ENCODE data around the gene RAVER2. TPM values are rescaled to one million over a fixed set of nuclear protein-coding genes. Genes with fewer than 3 reads are reported as not detected.

The RAVER2 gene
- total and polyA plus RNA-seq, 2 experiments from 2014 or later = 0.63 to 2.4 TPM

- Histone ChIP-seq H3F3A (ENCODE audit: insufficient read depth) (no peaks in the 10 kb centered on the region), H3K9ac (no peak overlapping the region), H3K79me2 (ENCODE audit: insufficient read depth) (no peaks in the 10 kb centered on the region), H3K4me2 (ENCODE audit: unreplicated experiment) (no peak overlapping the region), H3K4me3 (no peak overlapping the region), H3K9me3 (ENCODE audit: low read depth) (no peaks in the 10 kb centered on the region), H4K20me1 (ENCODE audit: insufficient read depth) (no peaks in the 10 kb centered on the region), H2AFZ (no peak overlapping the region), H3K4me1 (ENCODE audit: insufficient read depth) (no peaks in the 10 kb centered on the region), H3K27me3 (replicated peaks; ENCODE audit: insufficient read depth) (no peaks in the 10 kb centered on the region), H3K36me3 (ENCODE audit: low read depth) (no peaks in the 10 kb centered on the region), H3K9me2 (ENCODE audit: insufficient read depth) (no peaks in the 10 kb centered on the region), H3K27ac (no peak overlapping the region)
- TF ChIP-seq EZH2 (IDR thresholded peaks at IDR 0.05; ENCODE audit: insufficient read depth, poor library complexity, severe bottlenecking) (no peak), EZH2phosphoT487 (IDR thresholded peaks at IDR 0.05; ENCODE audit: insufficient read depth, low read depth) (no peak)
- 52 to 56% methylated on average over 1 of the region's 1 CpG for WGBS, 2 experiments (ENCODE audit: low coverage in 1 of 2, low lambda C conversion rate in 2 of 2, missing lambda C conversion rate in 2 of 2)
- in situ Hi-C loops (cut with MboI) = no loop called here
- no peak for DNase-seq
Measured at GRCh38 chr1:64756770-64757169, 11.9 kb downstream of the RAVER2 start.

- H3F3A ChIP-seq (ENCODE audit: insufficient read depth) = no peaks in the 10 kb centered on the region
- peak; percentile 2 for DNase-seq
- WGBS, 2 experiments (ENCODE audit: low coverage in 1 of 2, low lambda C conversion rate in 2 of 2, missing lambda C conversion rate in 2 of 2) = 7 to 16% methylated on average over 1 of the region's 1 CpG
- H2AFZ ChIP-seq = no peak overlapping the region
- no peaks in the 10 kb centered on the region for H3K9me2 ChIP-seq (ENCODE audit: insufficient read depth)
- TF ChIP-seq EZH2 (IDR thresholded peaks at IDR 0.05; ENCODE audit: insufficient read depth, poor library complexity, severe bottlenecking) = no peak
- no peak for TF ChIP-seq EZH2phosphoT487 (IDR thresholded peaks at IDR 0.05; ENCODE audit: insufficient read depth, low read depth)
- no peaks in the 10 kb centered on the region for H4K20me1 ChIP-seq (ENCODE audit: insufficient read depth)
- H3K9me3 ChIP-seq (ENCODE audit: low read depth) = no peaks in the 10 kb centered on the region
- no peaks in the 10 kb centered on the region for H3K79me2 ChIP-seq (ENCODE audit: insufficient read depth)
- H3K9ac ChIP-seq = no peak overlapping the region
- no peak overlapping the region for H3K4me3 ChIP-seq
- H3K4me1 ChIP-seq (ENCODE audit: insufficient read depth) = no peaks in the 10 kb centered on the region
- no peak overlapping the region for H3K4me2 ChIP-seq (ENCODE audit: unreplicated experiment)
- no peak overlapping the region for H3K27ac ChIP-seq
- H3K27me3 ChIP-seq (replicated peaks; ENCODE audit: insufficient read depth) = no peaks in the 10 kb centered on the region
- in situ Hi-C loops (cut with MboI) = no loop called here
- H3K36me3 ChIP-seq (ENCODE audit: low read depth) = no peaks in the 10 kb centered on the region
Measured at GRCh38 chr1:64757213-64757612, 12.3 kb downstream of the RAVER2 start.

GRCh38 chr1:64758233-64758632 lies 13.4 kb downstream of the RAVER2 start:
- DNase-seq = no peak
- no peak overlapping the region for H3K27ac ChIP-seq
- H3K36me3 ChIP-seq (ENCODE audit: low read depth) = no peaks in the 10 kb centered on the region
- in situ Hi-C loops (cut with MboI) = no loop called here
- H4K20me1 ChIP-seq (ENCODE audit: insufficient read depth) = no peaks in the 10 kb centered on the region
- no peak for TF ChIP-seq EZH2 (IDR thresholded peaks at IDR 0.05; ENCODE audit: insufficient read depth, poor library complexity, severe bottlenecking)
- H3K4me3 ChIP-seq = no peak overlapping the region
- no peak overlapping the region for H3K9ac ChIP-seq
- no peaks in the 10 kb centered on the region for H3K4me1 ChIP-seq (ENCODE audit: insufficient read depth)
- H3K9me2 ChIP-seq (ENCODE audit: insufficient read depth) = no peaks in the 10 kb centered on the region
- no peak overlapping the region for H3K4me2 ChIP-seq (ENCODE audit: unreplicated experiment)
- H3F3A ChIP-seq (ENCODE audit: insufficient read depth) = no peaks in the 10 kb centered on the region
- WGBS, 2 experiments (ENCODE audit: low coverage in 1 of 2, low lambda C conversion rate in 2 of 2, missing lambda C conversion rate in 2 of 2) = 78 to 82% methylated on average over 3 of the region's 3 CpGs
- H3K79me2 ChIP-seq (ENCODE audit: insufficient read depth) = no peaks in the 10 kb centered on the region
- no peaks in the 10 kb centered on the region for H3K9me3 ChIP-seq (ENCODE audit: low read depth)
- H2AFZ ChIP-seq = no peak overlapping the region
- H3K27me3 ChIP-seq (replicated peaks; ENCODE audit: insufficient read depth) = no peaks in the 10 kb centered on the region

- H3K9ac ChIP-seq = no peak overlapping the region
- no peak for DNase-seq
- H3K4me2 ChIP-seq (ENCODE audit: unreplicated experiment) = no peak overlapping the region
- no peaks in the 10 kb centered on the region for H3K27me3 ChIP-seq (replicated peaks; ENCODE audit: insufficient read depth)
- no peaks in the 10 kb centered on the region for H3K9me2 ChIP-seq (ENCODE audit: insufficient read depth)
- no peaks in the 10 kb centered on the region for H3F3A ChIP-seq (ENCODE audit: insufficient read depth)
- H3K79me2 ChIP-seq (ENCODE audit: insufficient read depth) = no peaks in the 10 kb centered on the region
- in situ Hi-C loops (cut with MboI) = no loop called here
- no peak overlapping the region for H3K27ac ChIP-seq
- 56 to 90% methylated on average over 1 of the region's 1 CpG for WGBS, 2 experiments (ENCODE audit: low coverage in 1 of 2, low lambda C conversion rate in 2 of 2, missing lambda C conversion rate in 2 of 2)
- no peaks in the 10 kb centered on the region for H4K20me1 ChIP-seq (ENCODE audit: insufficient read depth)
- no peak for TF ChIP-seq EZH2phosphoT487 (IDR thresholded peaks at IDR 0.05; ENCODE audit: insufficient read depth, low read depth)
- no peak for TF ChIP-seq EZH2 (IDR thresholded peaks at IDR 0.05; ENCODE audit: insufficient read depth, poor library complexity, severe bottlenecking)
- H2AFZ ChIP-seq = no peak overlapping the region
- no peak overlapping the region for H3K4me3 ChIP-seq
- H3K4me1 ChIP-seq (ENCODE audit: insufficient read depth) = no peaks in the 10 kb centered on the region
- H3K9me3 ChIP-seq (ENCODE audit: low read depth) = no peaks in the 10 kb centered on the region
- no peaks in the 10 kb centered on the region for H3K36me3 ChIP-seq (ENCODE audit: low read depth)
Measured at GRCh38 chr1:64759968-64760367, 15.1 kb downstream of the RAVER2 start.

GRCh38 chr1:64765012-64765411 lies 20.1 kb downstream of the RAVER2 start:
- in situ Hi-C loops (cut with MboI) = no loop called here
- Histone ChIP-seq H4K20me1 (ENCODE audit: insufficient read depth) (no peaks in the 10 kb centered on the region), H3K27ac (no peak overlapping the region), H3F3A (ENCODE audit: insufficient read depth) (no peaks in the 10 kb centered on the region), H3K27me3 (replicated peaks; ENCODE audit: insufficient read depth) (no peaks in the 10 kb centered on the region), H3K79me2 (ENCODE audit: insufficient read depth) (no peaks in the 10 kb centered on the region), H3K9me3 (ENCODE audit: low read depth) (no peaks in the 10 kb centered on the region), H2AFZ (no peak overlapping the region), H3K4me2 (ENCODE audit: unreplicated experiment) (no peak overlapping the region), H3K9me2 (ENCODE audit: insufficient read depth) (no peaks in the 10 kb centered on the region), H3K9ac (no peak overlapping the region), H3K4me1 (ENCODE audit: insufficient read depth) (no peaks in the 10 kb centered on the region), H3K4me3 (no peak overlapping the region), H3K36me3 (ENCODE audit: low read depth) (0 out of 2 replicates have a peak, but pooled peaks cover 2% of the 10 kb centered on the region)
- WGBS, 2 experiments (ENCODE audit: low coverage in 1 of 2, low lambda C conversion rate in 2 of 2, missing lambda C conversion rate in 2 of 2) = 75 to 96% methylated on average over 1 of the region's 1 CpG
- no peak for TF ChIP-seq EZH2phosphoT487 (IDR thresholded peaks at IDR 0.05; ENCODE audit: insufficient read depth, low read depth)
- no peak for TF ChIP-seq EZH2 (IDR thresholded peaks at IDR 0.05; ENCODE audit: insufficient read depth, poor library complexity, severe bottlenecking)
- DNase-seq = no peak

Data from GM23248 (cell line).